Liver (tissue), 9 donors: ENCODE measurements around the gene TAF6. TPM values are rescaled to one million over a fixed set of nuclear protein-coding genes. Genes with fewer than 3 reads are reported as not detected.

Source experiments
- DNase-seq: peaks from one replicate; pipeline ENCODE4 v3.0.0-alpha.2; 2017; ENCODE audit warnings: low spot score
- H3K27ac ChIP-seq, 2 donors: one replicate each; pipeline ENCODE4 v1.7.0; 2013; ENCODE audit warnings: inconsistent platforms in 2 of 2, low read length in 2 of 2, control low read depth in 1 of 2, low read depth in 1 of 2, mild to moderate bottlenecking in 1 of 2
- H3K27me3 ChIP-seq, 4 donors: one replicate each; pipeline versions ENCODE4 v1.6.1 to v1.7.0; 2013; ENCODE audit warnings: low read length in 3 of 4, inconsistent platforms in 1 of 4, mild to moderate bottlenecking in 1 of 4, moderate library complexity in 1 of 4; ENCODE audit not compliant: control insufficient read depth in 4 of 4, insufficient read depth in 4 of 4
- H3K36me3 ChIP-seq, 4 donors: one replicate each; pipeline versions ENCODE4 v1.6.1 to v1.7.0; 2013; ENCODE audit warnings: low read length in 3 of 4, mild to moderate bottlenecking in 3 of 4, low read depth in 1 of 4, moderate library complexity in 1 of 4; ENCODE audit not compliant: control insufficient read depth in 4 of 4, insufficient read depth in 3 of 4
- H3K4me1 ChIP-seq, 4 donors: one replicate each; pipeline versions ENCODE4 v1.6.1 to v1.7.0; 2013; ENCODE audit warnings: low read length in 3 of 4, mild to moderate bottlenecking in 3 of 4, moderate library complexity in 1 of 4; ENCODE audit not compliant: control insufficient read depth in 4 of 4, insufficient read depth in 4 of 4
- H3K4me3 ChIP-seq, 3 donors: one replicate each; pipeline versions ENCODE4 v1.6.1 to v1.7.0; 2013; ENCODE audit warnings: low read length in 3 of 3, control low read depth in 1 of 3, low read depth in 1 of 3, mild to moderate bottlenecking in 1 of 3
- H3K9ac ChIP-seq, 2 donors: one replicate each; pipeline ENCODE4 v1.7.0; 2013; ENCODE audit warnings: low read length in 2 of 2, mild to moderate bottlenecking in 2 of 2, moderate library complexity in 2 of 2, control low read depth in 1 of 2, low read depth in 1 of 2
- H3K9me3 ChIP-seq, 4 donors: one replicate each; pipeline versions ENCODE4 v1.6.1 to v1.7.0; 2013; ENCODE audit warnings: low read length in 3 of 4; ENCODE audit not compliant: control insufficient read depth in 4 of 4
- ATF3 ChIP-seq: IDR thresholded peaks from 2 replicates; pipeline ENCODE4 v1.6.1; 2016; ENCODE audit warnings: antibody characterized with exemption
- CTCF ChIP-seq: fragments of 150-350 bp; IDR thresholded peaks from 2 replicates; pipeline ENCODE4 v1.5.1; 2017; ENCODE audit warnings: improper control_type of control experiment, low read depth, low read length; ENCODE audit not compliant: missing input control
- EGR1 ChIP-seq, 2 donors: IDR thresholded peaks; 2 replicates each; pipeline ENCODE4 v1.6.1; 2016 to 2018; ENCODE audit warnings: antibody characterized with exemption in 2 of 2, low read depth in 2 of 2
- FOXA1 ChIP-seq: IDR thresholded peaks from 2 replicates; pipeline ENCODE4 v1.6.1; 2016; ENCODE audit warnings: antibody characterized with exemption
- FOXA2 ChIP-seq: IDR thresholded peaks from 2 replicates; pipeline ENCODE4 v1.6.1; 2016; ENCODE audit warnings: antibody characterized with exemption
- GABPA ChIP-seq, 2 donors: IDR thresholded peaks in 1 of 2; conservative IDR thresholded peaks in 1 of 2; 2 replicates each; pipeline ENCODE4 v1.6.1; 2016; ENCODE audit warnings: antibody characterized with exemption in 2 of 2, mild to moderate bottlenecking in 1 of 2, moderate library complexity in 1 of 2
- HNF4A ChIP-seq, 2 donors: conservative IDR thresholded peaks; 2 replicates each; pipeline ENCODE4 v1.6.1; 2016; ENCODE audit warnings: antibody characterized with exemption in 2 of 2, mild to moderate bottlenecking in 2 of 2
- JUND ChIP-seq, 2 donors: IDR thresholded peaks; 2 replicates each; pipeline ENCODE4 v1.6.1; 2016; ENCODE audit warnings: antibody characterized with exemption in 2 of 2
- RAD21 ChIP-seq, 2 donors: IDR thresholded peaks; 2 replicates each; pipeline ENCODE4 v1.6.1; 2016; ENCODE audit warnings: antibody characterized with exemption in 2 of 2, mild to moderate bottlenecking in 2 of 2
- REST ChIP-seq: IDR thresholded peaks from 2 replicates; pipeline ENCODE4 v1.6.1; 2016; ENCODE audit warnings: antibody characterized with exemption, mild to moderate bottlenecking
- RXRA ChIP-seq, 2 donors: IDR thresholded peaks; 2 replicates each; pipeline ENCODE4 v1.6.1; 2017 to 2018; ENCODE audit warnings: antibody characterized with exemption in 2 of 2, mild to moderate bottlenecking in 1 of 2
- SP1 ChIP-seq: IDR thresholded peaks from 2 replicates; pipeline ENCODE4 v1.6.1; 2018; ENCODE audit warnings: antibody characterized with exemption, mild to moderate bottlenecking
- TAF1 ChIP-seq: conservative IDR thresholded peaks from 2 replicates; pipeline ENCODE4 v1.6.1; 2016; ENCODE audit warnings: antibody characterized with exemption, mild to moderate bottlenecking
- YY1 ChIP-seq: IDR thresholded peaks from 2 replicates; pipeline ENCODE4 v1.6.1; 2016; ENCODE audit warnings: antibody characterized with exemption, mild to moderate bottlenecking
- ZBTB33 ChIP-seq: IDR thresholded peaks from 2 replicates; pipeline ENCODE4 v1.6.1; 2016; ENCODE audit warnings: antibody characterized with exemption
- WGBS: extraction: QIAGEN DNeasy Blood & Tissue Kit; methylation state at CpG from one replicate; pipeline ENCODE4 v1.1.7; 2013; 5-methylcytosine and 5-hydroxymethylcytosine counted together
- polyA plus RNA-seq, 2 donors: library from polyadenylated mRNA; stranded (reverse) in 1 of 2; unstranded in 1 of 2; fragments of 200-250 nt in 1 of 2; fragments of >200 nt in 1 of 2; fragmentation: Nextera tagmentation in 1 of 2; extraction: Ambion mirVana in 1 of 2; gene quantifications; one replicate each; pipeline versions ENCODE4 v1.2.1 to v1.2.3, GENCODE V29; 2013 to 2015
- total RNA-seq, 2 donors: library from RNA; depleted of rRNA; stranded (reverse); fragments of >200 nt; gene quantifications; one replicate each; pipeline ENCODE4 v1.2.3, GENCODE V29; 2014
- donor health status: healthy.
- donor health status: healthy.
- donor health status: healthy.
- donor health status: healthy.
- donor health status: healthy.

Gene TAF6
- total and polyA plus RNA-seq, 4 donors = 8.9 to 17.9 (median 16.2) TPM

- TF ChIP-seq FOXA1 (peak; percentile 84), JUND (IDR thresholded peaks at IDR 0.05) (peak; percentile 31 to 69), RXRA (IDR thresholded peaks at IDR 0.05) (peak; percentile 70 to 72), ATF3 (no peak), ZBTB33 (peak; percentile 45)
These were observed 37.5 kb downstream of the TAF6 start, which contains the start of gene ZNF3 (continued) for GRCh38 chr7:100081535-100082102.

GRCh38 chr7:100080907-100081534 lies 38.1 kb downstream of the TAF6 start:
- under 1% methylated on average over 34 of the region's 34 CpGs for WGBS
- H3K9me3 ChIP-seq = no peaks in the 10 kb centered on the region
- DNase-seq = peak; percentile 48

More at GRCh38 chr7:100080907-100081534, 38.1 kb downstream of the TAF6 start:
- H3K36me3 ChIP-seq = peaks cover under 1 to 15% (median 8%) of the 10 kb centered on the region in 4 donors
- peak overlapping the region; percentile 88 to 96 for H3K9ac ChIP-seq
- H3K27me3 ChIP-seq = no peaks in the 10 kb centered on the region
- H3K4me3 ChIP-seq = peak overlapping the region; percentile 80 to 90 (median 83)
- H3K27ac ChIP-seq = peak overlapping the region; percentile 89 to 90
- TF ChIP-seq YY1 (no peak), JUND (IDR thresholded peaks at IDR 0.05) (no peak), REST (no peak), EGR1 (IDR thresholded peaks at IDR 0.05; ENCODE audit: low read depth in 2 of 2) (no peak), ZBTB33 (no peak), GABPA (IDR thresholded peaks at IDR 0.05 in 1 of 2, conservative IDR thresholded peaks at IDR 0.05 in 1 of 2) (no peak), RAD21 (IDR thresholded peaks at IDR 0.05) (peak in 1 of 2 donors; percentile 26), SP1 (peak; percentile 43), ATF3 (no peak), HNF4A (conservative IDR thresholded peaks at IDR 0.05) (peak in 1 of 2 donors; percentile 35), FOXA1 (peak; percentile 92), CTCF (no peak), RXRA (IDR thresholded peaks at IDR 0.05) (peak in 1 of 2 donors; percentile 47), TAF1 (peak; percentile 39), FOXA2 (peak; percentile 95)
- peaks cover 12 to 34% (median 29%) of the 10 kb centered on the region in 4 donors for H3K4me1 ChIP-seq
